Endothelial cell of umbilical vein (primary cell): ENCODE data around the gene RAP2A. TPM values are rescaled to one million over a fixed set of nuclear protein-coding genes. Genes with fewer than 3 reads are reported as not detected.

ENCODE experiments used
- BruUV-seq: library from RNA; stranded (reverse); fragments of 400-500 nt; replicated peaks from 2 replicates; lab custom pipeline; 2021; lab: Mats Ljungman, UMichigan
- CTCF ChIA-PET: fragments of 300-600, 350-600 bp; sonication (Branson Sonifier 250); formaldehyde crosslinking; loops from one replicate; lab custom pipeline; 2021; ENCODE audit warnings: antibody characterized with exemption, inconsistent platforms; lab: Charles Lee
- POLR2A ChIA-PET: fragments of 300-600, 350-600 bp; sonication (Branson Sonifier 250); formaldehyde crosslinking; loops from one replicate; lab custom pipeline; 2021; ENCODE audit warnings: antibody characterized with exemption, inconsistent platforms; lab: Charles Lee
- DNase-seq: peaks from one replicate; pipeline ENCODE4 v3.0.0-alpha.2; 2011; ENCODE audit warnings: low read depth, low spot score
- FAIRE-seq: peaks from 2 replicates; lab custom pipeline; 2011; peaks lifted over from hg19 to GRCh38; lab: Jason Lieb, UNC
- H2AFZ ChIP-seq: 2 replicates; pipeline ENCODE4 v1.6.0; 2012; ENCODE audit warnings: low read depth, low read length, control low read depth, inconsistent platforms
- H3K27ac ChIP-seq: 2 replicates; pipeline ENCODE4 v1.5.1; 2011; ENCODE audit warnings: low read depth, mild to moderate bottlenecking, control low read depth, low read length, moderate library complexity; ENCODE audit not compliant: insufficient read depth
- H3K27me3 ChIP-seq, 2 experiments: 2 replicates each; pipeline versions ENCODE4 v1.6.0 to v1.6.1; 2011; ENCODE audit warnings: low read length in 2 of 2, mixed read lengths in 1 of 2; ENCODE audit not compliant: control insufficient read depth in 2 of 2, insufficient read depth in 2 of 2
- H3K36me3 ChIP-seq, 2 experiments: 2 replicates in 1 of 2; 3 replicates in 1 of 2; pipeline ENCODE4 v1.5.1; 2011; ENCODE audit warnings: low read length in 2 of 2, mild to moderate bottlenecking in 1 of 2, moderate library complexity in 1 of 2; ENCODE audit not compliant: control insufficient read depth in 2 of 2, insufficient read depth in 2 of 2; ENCODE audit errors: extremely low read depth in 1 of 2
- H3K4me1 ChIP-seq: 3 replicates; pipeline ENCODE4 v1.5.1; 2011; ENCODE audit warnings: mild to moderate bottlenecking, low read length; ENCODE audit not compliant: control insufficient read depth, insufficient read depth; ENCODE audit errors: extremely low read depth
- H3K4me2 ChIP-seq: 2 replicates; pipeline ENCODE4 v1.6.1; 2011; ENCODE audit warnings: low read length, control low read depth, mixed read lengths; ENCODE audit not compliant: insufficient read depth
- H3K4me3 ChIP-seq, 3 experiments: fragments of 200-600 bp in 1 of 3; sonication (generic), shearing (Covaris generic) in 1 of 3; replicated peaks in 1 of 3; 2 replicates each; pipeline ENCODE4 v1.5.1; 2011 to 2016; ENCODE audit warnings: control low read depth in 3 of 3, low read length in 3 of 3, mild to moderate bottlenecking in 2 of 3, inconsistent platforms in 1 of 3, low read depth in 1 of 3, moderate library complexity in 1 of 3; ENCODE audit not compliant: insufficient read depth in 1 of 3
- H3K79me2 ChIP-seq: 2 replicates; pipeline ENCODE4 v1.6.0; 2012; ENCODE audit warnings: low read length, inconsistent platforms; ENCODE audit not compliant: control insufficient read depth, insufficient read depth
- H3K9ac ChIP-seq: replicated peaks from 2 replicates; pipeline ENCODE3; 2011; ENCODE audit warnings: low read length, control low read depth; ENCODE audit not compliant: insufficient read depth; ENCODE audit errors: extremely low read depth
- H3K9me1 ChIP-seq: replicated peaks from 3 replicates; pipeline ENCODE4 v1.6.0; 2011; ENCODE audit warnings: mild to moderate bottlenecking, low read length; ENCODE audit not compliant: control insufficient read depth, insufficient read depth; ENCODE audit errors: extremely low read depth
- H3K9me3 ChIP-seq: replicated peaks from 2 replicates; pipeline ENCODE4 v1.5.1; 2012; ENCODE audit warnings: low read length, inconsistent platforms; ENCODE audit not compliant: control insufficient read depth, insufficient read depth
- H4K20me1 ChIP-seq: replicated peaks from 2 replicates; pipeline ENCODE3; 2011; ENCODE audit warnings: mild to moderate bottlenecking, low read length; ENCODE audit not compliant: control insufficient read depth, insufficient read depth; ENCODE audit errors: extremely low read depth
- EZH2 ChIP-seq: IDR thresholded peaks from 2 replicates; pipeline ENCODE4 v1.6.1; 2012; ENCODE audit warnings: borderline replicate concordance, low read depth, mild to moderate bottlenecking, moderate library complexity, low read length, inconsistent platforms; ENCODE audit not compliant: severe bottlenecking
- FOS ChIP-seq: IDR thresholded peaks from 2 replicates; pipeline ENCODE4 v1.6.1; 2011; ENCODE audit warnings: mild to moderate bottlenecking, low read length, moderate library complexity, borderline replicate concordance; ENCODE audit not compliant: insufficient read depth
- GATA2 ChIP-seq: IDR thresholded peaks from 2 replicates; pipeline ENCODE4 v1.7.0; 2011; ENCODE audit warnings: low read depth, mild to moderate bottlenecking, moderate library complexity, mixed read lengths, low read length; ENCODE audit not compliant: insufficient read length, insufficient read depth
- JUN ChIP-seq: IDR thresholded peaks from 2 replicates; pipeline ENCODE4 v1.6.1; 2011; ENCODE audit warnings: borderline replicate concordance, low read depth; ENCODE audit not compliant: insufficient read length, insufficient read depth
- MYC ChIP-seq: IDR thresholded peaks from one replicate; pipeline ENCODE4 v1.6.1; 2011; ENCODE audit warnings: mild to moderate bottlenecking, low read depth, low read length
- POLR2A ChIP-seq: IDR thresholded peaks from 2 replicates; pipeline ENCODE4 v1.6.1; 2012; ENCODE audit warnings: low read depth, mild to moderate bottlenecking, control low read depth, low read length
- POLR2AphosphoS5 ChIP-seq: IDR thresholded peaks from 2 replicates; pipeline ENCODE4 v1.6.1; 2012; ENCODE audit warnings: low read depth, mild to moderate bottlenecking, control low read depth, low read length, moderate library complexity; ENCODE audit not compliant: insufficient read depth
- dilution Hi-C: fragments of 300-500 bp; cut with MboI; formaldehyde crosslinking; loops from one replicate; pipeline ENCODE4 v1.15.0; 2019; ENCODE audit warnings: low sequenced_read_pairs; ENCODE audit not compliant: extremely low pct_ligation_motif_present
- intact Hi-C: fragments of 100-400 bp; cut with micrococcal nuclease; formaldehyde crosslinking; loops from one replicate; pipeline ENCODE4 v1.10.0; 2022
- polyA plus RNA-seq, 4 experiments: library from polyadenylated mRNA; depleted of rRNA in 3 of 4; stranded (reverse) in 3 of 4; unstranded in 1 of 4; fragments of >200 nt; gene quantifications; 2 replicates each; pipeline versions ENCODE4 v1.2.1 to v1.2.3, GENCODE V29; 2011 to 2012; ENCODE audit warnings: missing spikeins in 1 of 4
- total RNA-seq: library from RNA; stranded (reverse); gene quantifications from 2 replicates; pipeline ENCODE4 v1.2.3, GENCODE V29; 2021
- TF ChIP-seq, protein P1 (sequence below): IDR thresholded peaks from 2 replicates; pipeline ENCODE4 v1.6.1; 2011; ENCODE audit not compliant: insufficient read depth, insufficient read length
- TF ChIP-seq, protein P2 (sequence below), 2 donors: IDR thresholded peaks; 1 replicate in 1 of 2; 2 replicates in 1 of 2; pipeline ENCODE4 v1.5.1; 2011; ENCODE audit warnings: low read length in 2 of 2, mild to moderate bottlenecking in 2 of 2, moderate library complexity in 2 of 2, control low read depth in 1 of 2, inconsistent platforms in 1 of 2, low read depth in 1 of 2; ENCODE audit not compliant: insufficient read depth in 1 of 2; ENCODE audit errors: extremely low read depth in 1 of 2

The RAP2A gene
- total and polyA plus RNA-seq, 2 donors (not counting 3 experiments of a cell fraction or from before 2014, with no cell fraction given) = 7.8 to 44.4 TPM

- dilution Hi-C loops = no loop called here
These were observed 26.9 kb downstream of the RAP2A start for GRCh38 chr13:97460853-97461252.

More at GRCh38 chr13:97460853-97461252, 26.9 kb downstream of the RAP2A start:
- FAIRE-seq = no peak
- Histone ChIP-seq H3K9me3 (no peaks in the 10 kb centered on the region), H3K9me1 (no peaks in the 10 kb centered on the region), H3K27me3 (no peaks in the 10 kb centered on the region), H3K4me1 (no peaks in the 10 kb centered on the region), H3K9ac (no peak overlapping the region), H2AFZ (no peak overlapping the region), H4K20me1 (no peaks in the 10 kb centered on the region), H3K36me3 (no peaks in the 10 kb centered on the region), H3K4me2 (no peak overlapping the region), H3K27ac (no peak overlapping the region), H3K79me2 (peaks cover 15% of the 10 kb centered on the region), H3K4me3 (no peak overlapping the region)
- ChIA-PET POLR2A (no interaction called here), CTCF (no interaction called here)
- BruUV-seq = no TSS peak
- intact Hi-C loops = no loop called here
- TF ChIP-seq GATA2 = no peak
- TF ChIP-seq FOS = no peak
- TF ChIP-seq, protein P1, sequence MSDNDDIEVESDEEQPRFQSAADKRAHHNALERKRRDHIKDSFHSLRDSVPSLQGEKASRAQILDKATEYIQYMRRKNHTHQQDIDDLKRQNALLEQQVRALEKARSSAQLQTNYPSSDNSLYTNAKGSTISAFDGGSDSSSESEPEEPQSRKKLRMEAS = no peak
- TF ChIP-seq POLR2A = no peak
- TF ChIP-seq POLR2AphosphoS5 = no peak
- TF ChIP-seq MYC = no peak
- TF ChIP-seq, protein P2, sequence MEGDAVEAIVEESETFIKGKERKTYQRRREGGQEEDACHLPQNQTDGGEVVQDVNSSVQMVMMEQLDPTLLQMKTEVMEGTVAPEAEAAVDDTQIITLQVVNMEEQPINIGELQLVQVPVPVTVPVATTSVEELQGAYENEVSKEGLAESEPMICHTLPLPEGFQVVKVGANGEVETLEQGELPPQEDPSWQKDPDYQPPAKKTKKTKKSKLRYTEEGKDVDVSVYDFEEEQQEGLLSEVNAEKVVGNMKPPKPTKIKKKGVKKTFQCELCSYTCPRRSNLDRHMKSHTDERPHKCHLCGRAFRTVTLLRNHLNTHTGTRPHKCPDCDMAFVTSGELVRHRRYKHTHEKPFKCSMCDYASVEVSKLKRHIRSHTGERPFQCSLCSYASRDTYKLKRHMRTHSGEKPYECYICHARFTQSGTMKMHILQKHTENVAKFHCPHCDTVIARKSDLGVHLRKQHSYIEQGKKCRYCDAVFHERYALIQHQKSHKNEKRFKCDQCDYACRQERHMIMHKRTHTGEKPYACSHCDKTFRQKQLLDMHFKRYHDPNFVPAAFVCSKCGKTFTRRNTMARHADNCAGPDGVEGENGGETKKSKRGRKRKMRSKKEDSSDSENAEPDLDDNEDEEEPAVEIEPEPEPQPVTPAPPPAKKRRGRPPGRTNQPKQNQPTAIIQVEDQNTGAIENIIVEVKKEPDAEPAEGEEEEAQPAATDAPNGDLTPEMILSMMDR (IDR thresholded peaks at IDR 0.05; ENCODE audit: extremely low read depth in 1 of 2, insufficient read depth in 1 of 2, low read depth in 1 of 2, low read length in 2 of 2) = no peak
- TF ChIP-seq JUN = no peak
- no peak for TF ChIP-seq EZH2
- DNase-seq = no peak
